ENCODE results near the gene CCDC24. TPM values are rescaled to one million over a fixed set of nuclear protein-coding genes. Genes with fewer than 3 reads are reported as not detected.

Gene CCDC24
- total and polyA plus RNA-seq, 9 of the 15 experiments (the other 6 are each of a cell fraction or from before 2014, with no cell fraction given) = 0.31 to 4.5 (median 1.5) TPM

GRCh38 chr1:44035726-44036408 lies 44.5 kb downstream of the CCDC24 start (continued):
- TF ChIP-seq, protein P1, sequence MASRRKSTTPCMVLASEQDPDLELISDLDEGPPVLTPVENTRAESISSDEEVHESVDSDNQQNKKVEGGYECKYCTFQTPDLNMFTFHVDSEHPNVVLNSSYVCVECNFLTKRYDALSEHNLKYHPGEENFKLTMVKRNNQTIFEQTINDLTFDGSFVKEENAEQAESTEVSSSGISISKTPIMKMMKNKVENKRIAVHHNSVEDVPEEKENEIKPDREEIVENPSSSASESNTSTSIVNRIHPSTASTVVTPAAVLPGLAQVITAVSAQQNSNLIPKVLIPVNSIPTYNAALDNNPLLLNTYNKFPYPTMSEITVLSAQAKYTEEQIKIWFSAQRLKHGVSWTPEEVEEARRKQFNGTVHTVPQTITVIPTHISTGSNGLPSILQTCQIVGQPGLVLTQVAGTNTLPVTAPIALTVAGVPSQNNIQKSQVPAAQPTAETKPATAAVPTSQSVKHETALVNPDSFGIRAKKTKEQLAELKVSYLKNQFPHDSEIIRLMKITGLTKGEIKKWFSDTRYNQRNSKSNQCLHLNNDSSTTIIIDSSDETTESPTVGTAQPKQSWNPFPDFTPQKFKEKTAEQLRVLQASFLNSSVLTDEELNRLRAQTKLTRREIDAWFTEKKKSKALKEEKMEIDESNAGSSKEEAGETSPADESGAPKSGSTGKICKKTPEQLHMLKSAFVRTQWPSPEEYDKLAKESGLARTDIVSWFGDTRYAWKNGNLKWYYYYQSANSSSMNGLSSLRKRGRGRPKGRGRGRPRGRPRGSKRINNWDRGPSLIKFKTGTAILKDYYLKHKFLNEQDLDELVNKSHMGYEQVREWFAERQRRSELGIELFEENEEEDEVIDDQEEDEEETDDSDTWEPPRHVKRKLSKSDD (conservative IDR thresholded peaks at IDR 0.05; ENCODE audit: low read length) = no peak
- TF ChIP-seq ZBTB2 (IDR thresholded peaks at IDR 0.05) (peak; percentile 87), CCNT2 (IDR thresholded peaks at IDR 0.05; ENCODE audit: borderline replicate concordance, extremely low read depth, insufficient read length, low read depth, low read length) (peak; percentile 100), SAP30 (IDR thresholded peaks at IDR 0.05; ENCODE audit: borderline replicate concordance, insufficient read depth, low read depth, low read length, poor library complexity, severe bottlenecking) (no peak), ASH1L (IDR thresholded peaks at IDR 0.05; ENCODE audit: borderline replicate concordance, low read depth, partially characterized antibody) (no peak), NBN (IDR thresholded peaks at IDR 0.05; ENCODE audit: low read depth) (peak; percentile 99), SPI1 (IDR thresholded peaks at IDR 0.05; ENCODE audit: borderline replicate concordance, low read depth, low read length) (peak; percentile 45), ZNF766 (CRISPR knock-in tag; conservative IDR thresholded peaks at IDR 0.05) (peak; percentile 100), ZNF75A (CRISPR knock-in tag; IDR thresholded peaks at IDR 0.05) (peak; percentile 76; the same call in 1 of the 2 replicates), CREB5 (CRISPR knock-in tag; IDR thresholded peaks at IDR 0.05) (peak; percentile 82; the same call in 1 of the 2 replicates), ZNF143 (CRISPR knock-in tag; IDR thresholded peaks at IDR 0.05) (no peak), ZC3H8 (IDR thresholded peaks at IDR 0.05) (no peak), CSDE1 (IDR thresholded peaks at IDR 0.05) (peak in 1 of 2 experiments; percentile 87; a peak in 2 of 4 replicates), ZBED1 (IDR thresholded peaks at IDR 0.05) (peak; percentile 97)
- TF ChIP-seq, protein P2, sequence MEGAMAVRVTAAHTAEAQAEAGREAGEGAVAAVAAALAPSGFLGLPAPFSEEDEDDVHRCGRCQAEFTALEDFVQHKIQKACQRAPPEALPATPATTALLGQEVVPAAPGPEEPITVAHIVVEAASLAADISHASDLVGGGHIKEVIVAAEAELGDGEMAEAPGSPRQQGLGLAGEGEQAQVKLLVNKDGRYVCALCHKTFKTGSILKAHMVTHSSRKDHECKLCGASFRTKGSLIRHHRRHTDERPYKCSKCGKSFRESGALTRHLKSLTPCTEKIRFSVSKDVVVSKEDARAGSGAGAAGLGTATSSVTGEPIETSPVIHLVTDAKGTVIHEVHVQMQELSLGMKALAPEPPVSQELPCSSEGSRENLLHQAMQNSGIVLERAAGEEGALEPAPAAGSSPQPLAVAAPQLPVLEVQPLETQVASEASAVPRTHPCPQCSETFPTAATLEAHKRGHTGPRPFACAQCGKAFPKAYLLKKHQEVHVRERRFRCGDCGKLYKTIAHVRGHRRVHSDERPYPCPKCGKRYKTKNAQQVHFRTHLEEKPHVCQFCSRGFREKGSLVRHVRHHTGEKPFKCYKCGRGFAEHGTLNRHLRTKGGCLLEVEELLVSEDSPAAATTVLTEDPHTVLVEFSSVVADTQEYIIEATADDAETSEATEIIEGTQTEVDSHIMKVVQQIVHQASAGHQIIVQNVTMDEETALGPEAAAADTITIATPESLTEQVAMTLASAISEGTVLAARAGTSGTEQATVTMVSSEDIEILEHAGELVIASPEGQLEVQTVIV (CRISPR knock-in tag; IDR thresholded peaks at IDR 0.05; ENCODE audit: borderline replicate concordance) = no peak; the same call in 1 of the 2 replicates
